ENCODE data around the gene TTLL12. TPM values are rescaled to one million over a fixed set of nuclear protein-coding genes. Genes with fewer than 3 reads are reported as not detected.

TTLL12 gene
- total and polyA plus RNA-seq, 2 of the 8 experiments (the other 6 are each of a cell fraction or from before 2014, with no cell fraction given): 101 to 124 TPM

GRCh38 chr22:43207386-43207785 lies 20.5 kb upstream of the TTLL12 start (continued):
- TF ChIP-seq CBX5 (IDR thresholded peaks at IDR 0.05; ENCODE audit: low read depth, low read length): no peak
